Measurements from ENCODE around the gene GTF2F1.

Gene GTF2F1

DNA sequence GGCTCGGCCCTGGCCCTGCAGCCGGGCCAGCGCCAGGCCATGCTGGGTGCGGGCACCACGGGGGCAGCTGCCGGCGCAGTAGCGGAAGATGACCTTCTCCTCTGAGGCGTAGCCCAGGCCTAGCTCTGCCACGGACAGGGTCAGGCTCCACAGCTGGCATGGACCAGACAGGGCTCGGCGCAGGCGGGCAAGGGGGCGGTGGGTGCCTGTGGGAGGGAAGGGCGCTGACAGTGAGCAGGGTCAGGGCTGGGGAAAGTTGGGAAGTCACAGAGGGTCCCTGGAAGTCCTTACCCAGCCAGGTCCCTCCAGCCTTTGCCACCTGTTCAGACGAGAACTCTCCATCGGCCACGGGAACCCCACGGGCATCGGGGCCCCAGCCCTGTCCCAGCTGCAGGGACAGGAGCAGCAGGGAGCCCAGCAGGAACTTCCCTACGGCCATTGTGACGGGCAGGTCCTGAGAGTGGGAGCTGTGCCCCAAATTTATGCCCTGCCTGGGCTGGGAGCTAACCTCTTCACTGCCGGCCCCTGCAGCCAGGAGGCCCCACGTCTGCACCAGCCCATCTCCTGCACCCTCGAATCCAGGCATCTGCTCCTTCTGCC lies 17.5 kb downstream of the GTF2F1 start, which contains the start of gene PSPN:
PSPN (minus strand) TSS at position 523 of the 600 bp plus-strand sequence; CDS start at position 439, 84 bp downstream.
- in situ Hi-C loops (cut with HindIII; ENCODE audit: low sequenced_read_pairs): no loop called here
- no peak within 1 kb of the TSS for H3K4me3 ChIP-seq (ENCODE audit: low read depth, low read length)
- no peak for DNase-seq (ENCODE audit: low read depth, low spot score)
- TF ChIP-seq CTCF (IDR thresholded peaks at IDR 0.05; ENCODE audit: low read depth, low read length): no peak

- no peak for DNase-seq (ENCODE audit: low read depth, low spot score)
- in situ Hi-C loops (cut with HindIII; ENCODE audit: low sequenced_read_pairs): no loop called here
- H3K4me3 ChIP-seq (ENCODE audit: low read depth, low read length): no peak overlapping the region
- no peak for TF ChIP-seq CTCF (IDR thresholded peaks at IDR 0.05; ENCODE audit: low read depth, low read length)
These were observed 18.1 kb downstream of the GTF2F1 start for GRCh38 chr19:6374711-6375410.

- peak overlapping the region; percentile 52 for H3K4me3 ChIP-seq (ENCODE audit: low read depth, low read length)
- TF ChIP-seq CTCF (IDR thresholded peaks at IDR 0.05; ENCODE audit: low read depth, low read length): no peak
- in situ Hi-C loops (cut with HindIII; ENCODE audit: low sequenced_read_pairs): no loop called here
- no peak for DNase-seq (ENCODE audit: low read depth, low spot score)
These were observed 18.7 kb downstream of the GTF2F1 start for GRCh38 chr19:6374161-6374709.

- H3K4me3 ChIP-seq (ENCODE audit: low read depth, low read length): peak overlapping the region; percentile 52
- TF ChIP-seq CTCF (IDR thresholded peaks at IDR 0.05; ENCODE audit: low read depth, low read length): no peak
- in situ Hi-C loops (cut with HindIII; ENCODE audit: low sequenced_read_pairs): no loop called here
- DNase-seq (ENCODE audit: low read depth, low spot score): no peak
These were observed 19.2 kb downstream of the GTF2F1 start for GRCh38 chr19:6373813-6374108.

- in situ Hi-C loops (cut with HindIII; ENCODE audit: low sequenced_read_pairs): no loop called here
- peak; percentile 98 for DNase-seq (ENCODE audit: low read depth, low spot score)
- peak overlapping the region; percentile 59 for H3K4me3 ChIP-seq (ENCODE audit: low read depth, low read length)
- no peak for TF ChIP-seq CTCF (IDR thresholded peaks at IDR 0.05; ENCODE audit: low read depth, low read length)
These were observed 19.7 kb downstream of the GTF2F1 start for GRCh38 chr19:6373096-6373812.

- DNase-seq (ENCODE audit: low read depth, low spot score): peak; percentile 100
- in situ Hi-C loops (cut with HindIII; ENCODE audit: low sequenced_read_pairs): no loop called here
- no peak for TF ChIP-seq CTCF (IDR thresholded peaks at IDR 0.05; ENCODE audit: low read depth, low read length)
- peak within 1 kb of the TSS; percentile 59 for H3K4me3 ChIP-seq (ENCODE audit: low read depth, low read length)
These were observed 20.3 kb downstream of the GTF2F1 start, which contains the start of gene ALKBH7 for GRCh38 chr19:6372594-6373095. Gene ALKBH7, plus strand, starts transcription at chr19:6372794. Its CDS starts 27 bp downstream, at chr19:6372821.
